Pancreas (tissue), 10 donors: Measurements from ENCODE around the gene ZBTB42. TPM values are rescaled to one million over a fixed set of nuclear protein-coding genes. Genes with fewer than 3 reads are reported as not detected.

Source experiments
- ATAC-seq, 4 donors: fragments of 200-7000 bp; cut with Tn5 transposase; one replicate each; pipeline versions ENCODE4 v1.8.0 to v1.9.1; 2020; ENCODE audit warnings: mild to moderate bottlenecking in 4 of 4, moderate library complexity in 4 of 4
- DNase-seq, 6 donors: peaks; one replicate each; pipeline ENCODE4 v3.0.0-alpha.2; 2020
- FAIRE-seq: peaks from 2 replicates; lab custom pipeline; 2012; peaks lifted over from hg19 to GRCh38; lab: Jason Lieb, UNC
- H3K27ac ChIP-seq, 4 donors: fragments of 200-600 bp; sonication (generic); 1 replicate in 3 of 4; 2 replicates in 1 of 4; pipeline versions ENCODE4 v1.5.0 to v1.8.0; 2020
- H3K27me3 ChIP-seq, 4 donors: fragments of 200-600 bp; one replicate each; pipeline ENCODE4 v1.8.0; 2021
- H3K36me3 ChIP-seq, 3 donors: fragments of 200-600 bp; sonication (generic) in 1 of 3; one replicate each; pipeline versions ENCODE4 v1.5.0 to v1.8.0; 2020 to 2021
- H3K4me1 ChIP-seq, 3 donors: fragments of 200-600 bp; one replicate each; pipeline ENCODE4 v1.8.0; 2021
- H3K4me3 ChIP-seq, 4 donors: fragments of 200-600 bp; sonication (generic) in 2 of 4; one replicate each; pipeline versions ENCODE4 v1.5.0 to v1.8.0; 2020 to 2021
- H3K9me3 ChIP-seq, 4 donors: fragments of 200-600 bp; one replicate each; pipeline ENCODE4 v1.8.0; 2021
- WGBS, 2 donors: extraction: QIAGEN DNeasy Blood & Tissue Kit; methylation state at CpG; one replicate each; pipeline ENCODE4 v1.1.7; 2013; 5-methylcytosine and 5-hydroxymethylcytosine counted together
- intact Hi-C, 3 donors: fragments of 100-400 bp; cut with DNase I; formaldehyde crosslinking; loops; one replicate each; pipeline versions ENCODE4 v1.11.1 to v1.14.2; 2022
- polyA plus RNA-seq, 2 donors: library from polyadenylated mRNA; stranded (reverse); fragments of 200-250 nt; gene quantifications; one replicate each; pipeline ENCODE4 v1.2.3, GENCODE V29; 2013
- total RNA-seq, 6 donors: library from RNA; stranded (reverse); fragmentation: NEBNext Ultra II Directional in 4 of 6; extraction: Animal tissue kit (Norgen Biotek cat#: 25700) in 4 of 6; gene quantifications; one replicate each; pipeline versions ENCODE4 v1.2.1 to v1.2.4, GENCODE V29; 2021 to 2023
- TF ChIP-seq, protein P1 (sequence below), 4 donors: fragments of 200-600 bp; sonication (generic) in 3 of 4; IDR thresholded peaks; one replicate each; pipeline versions ENCODE4 v1.5.0 to v1.8.0; 2021; ENCODE audit warnings: antibody characterized with exemption in 4 of 4
- donor health status: healthy with polysubstance abuse.
- donor health status: DM: no; HTN: no; CAD: no; lungs with moderate emphysema.
- donor health status: DM: no; HTN: no; CAD: no.
- donor health status: control.
- donor health status: control.
- donor health status: Bipolar disorder and iron deficiency.
- donor health status: DM: yes; HTN: yes; CAD: no.
- donor health status: DM: no; HTN: no; CAD: no.
- donor health status: DM: no; HTN: no; CAD: no.
- donor health status: DM: yes; HTN: yes; CAD: no.

Gene ZBTB42
- total and polyA plus RNA-seq, 8 donors, result 4.1 to 10.8 (median 8.3) TPM

DNA sequence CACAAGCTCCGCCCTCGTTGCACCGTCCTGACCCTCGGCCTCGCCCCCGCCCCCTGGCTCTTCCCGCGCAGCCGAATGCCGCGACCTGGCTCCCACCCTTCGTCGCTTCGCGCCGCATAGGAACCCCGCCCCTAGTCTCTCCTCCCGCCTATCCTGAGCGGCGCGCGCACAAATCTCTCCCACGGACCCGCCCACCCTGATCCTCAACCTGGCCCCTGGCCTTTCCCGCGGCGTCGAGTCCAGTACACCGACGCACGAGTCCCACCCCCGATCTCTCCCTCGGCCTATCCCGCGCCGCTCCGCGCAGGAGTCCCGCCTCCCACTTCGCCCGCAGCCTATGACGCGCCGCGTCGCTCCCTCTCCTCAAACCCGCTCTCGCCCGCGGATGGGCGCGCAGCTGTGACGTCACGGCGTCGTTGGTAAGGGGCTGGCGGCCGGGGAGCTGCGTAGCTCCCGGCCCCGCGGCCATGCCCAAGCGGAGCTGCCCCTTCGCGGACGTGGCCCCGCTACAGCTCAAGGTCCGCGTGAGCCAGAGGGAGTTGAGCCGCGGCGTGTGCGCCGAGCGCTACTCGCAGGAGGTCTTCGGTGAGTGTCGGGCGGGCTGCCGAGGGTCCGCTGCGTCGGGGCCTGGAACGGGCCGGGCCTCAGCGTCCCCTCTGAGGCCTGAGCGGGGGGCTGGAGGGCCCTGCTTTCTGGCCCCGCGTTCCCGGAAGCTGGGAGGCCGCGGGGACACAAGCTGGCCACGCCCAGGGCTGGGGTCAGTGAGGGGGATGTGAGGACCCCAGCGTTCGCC is 48.0 kb upstream of the ZBTB42 start, which contains the start of gene SIVA1:
TSS of gene SIVA1 (plus strand) at position 413 of the 793 bp plus-strand sequence. CDS start at position 468, 55 bp downstream.
- Histone ChIP-seq H3K27ac (peak within 1 kb of the TSS; percentile 70 to 94 (median 83)), H3K9me3 (no peaks in the 10 kb centered on the region), H3K4me1 (peaks cover 17 to 28% (median 22%) of the 10 kb centered on the region in 3 donors), H3K36me3 (peaks cover 0 to 6% (median 0%) of the 10 kb centered on the region in 3 donors), H3K4me3 (peak within 1 kb of the TSS; percentile 87 to 99 (median 94)), H3K27me3 (no peaks in the 10 kb centered on the region)
- intact Hi-C loops, result no loop called here
- TF ChIP-seq, protein P1, sequence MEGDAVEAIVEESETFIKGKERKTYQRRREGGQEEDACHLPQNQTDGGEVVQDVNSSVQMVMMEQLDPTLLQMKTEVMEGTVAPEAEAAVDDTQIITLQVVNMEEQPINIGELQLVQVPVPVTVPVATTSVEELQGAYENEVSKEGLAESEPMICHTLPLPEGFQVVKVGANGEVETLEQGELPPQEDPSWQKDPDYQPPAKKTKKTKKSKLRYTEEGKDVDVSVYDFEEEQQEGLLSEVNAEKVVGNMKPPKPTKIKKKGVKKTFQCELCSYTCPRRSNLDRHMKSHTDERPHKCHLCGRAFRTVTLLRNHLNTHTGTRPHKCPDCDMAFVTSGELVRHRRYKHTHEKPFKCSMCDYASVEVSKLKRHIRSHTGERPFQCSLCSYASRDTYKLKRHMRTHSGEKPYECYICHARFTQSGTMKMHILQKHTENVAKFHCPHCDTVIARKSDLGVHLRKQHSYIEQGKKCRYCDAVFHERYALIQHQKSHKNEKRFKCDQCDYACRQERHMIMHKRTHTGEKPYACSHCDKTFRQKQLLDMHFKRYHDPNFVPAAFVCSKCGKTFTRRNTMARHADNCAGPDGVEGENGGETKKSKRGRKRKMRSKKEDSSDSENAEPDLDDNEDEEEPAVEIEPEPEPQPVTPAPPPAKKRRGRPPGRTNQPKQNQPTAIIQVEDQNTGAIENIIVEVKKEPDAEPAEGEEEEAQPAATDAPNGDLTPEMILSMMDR (IDR thresholded peaks at IDR 0.05), result no peak
- ATAC-seq (peak; percentile 89 to 95 (median 90)), DNase-seq (peak; percentile 99 to 100 (median 100)), FAIRE-seq (no peak)
- 0% methylated on average over 86 to 95 of the region's 95 CpGs for whole genome bisulfite sequencing, 2 donors

DNA sequence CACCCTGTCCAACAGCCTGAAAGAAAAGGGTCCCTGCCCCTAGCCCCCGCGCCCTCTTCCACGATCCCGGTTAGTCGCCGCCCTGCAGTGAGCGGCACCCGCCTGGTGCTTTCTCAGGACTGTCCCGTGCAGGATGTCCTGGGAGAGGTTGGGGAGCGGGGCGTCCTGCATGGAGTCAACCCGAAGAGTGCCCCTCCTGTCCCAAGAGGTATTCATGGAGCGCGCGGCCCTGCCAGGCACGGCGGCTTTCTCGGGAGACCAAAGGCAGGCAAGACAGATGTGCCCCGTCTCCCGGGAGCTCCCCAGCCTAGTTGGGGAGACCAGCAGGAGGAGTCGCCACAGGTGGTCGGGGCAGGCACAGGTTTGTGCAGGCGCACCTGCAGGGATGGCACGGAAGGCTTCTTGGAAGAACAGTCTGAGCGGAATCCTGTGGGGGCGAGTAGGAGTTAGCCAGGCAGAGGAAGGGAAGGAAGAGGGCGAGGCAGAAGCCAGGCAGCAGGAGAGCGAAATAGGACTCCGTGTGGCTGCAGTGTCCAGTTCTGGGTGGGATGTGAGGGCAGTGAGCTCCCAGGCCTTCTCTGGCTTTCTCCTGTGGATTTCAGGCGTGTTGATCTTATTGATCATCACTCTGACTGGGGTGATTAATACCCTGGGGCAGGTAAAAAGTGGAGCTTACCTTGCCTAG is 47.2 kb upstream of the ZBTB42 start:
- peaks cover 17 to 30% (median 22%) of the 10 kb centered on the region in 3 donors for H3K4me1 ChIP-seq
- TF ChIP-seq, protein P1 (IDR thresholded peaks at IDR 0.05), result no peak
- peaks cover 0 to 8% (median 0%) of the 10 kb centered on the region in 3 donors for H3K36me3 ChIP-seq
- H3K4me3 ChIP-seq, result peak overlapping the region; percentile 87 to 99 (median 94)
- no peak for FAIRE-seq
- peak in 3 of 6 donors; percentile 52 to 87 (median 68) for DNase-seq
- no peaks in the 10 kb centered on the region for H3K9me3 ChIP-seq
- 1% methylated on average over 29 to 30 of the region's 30 CpGs for WGBS, 2 donors
- peak overlapping the region; percentile 69 to 94 (median 83) for H3K27ac ChIP-seq
- no peaks in the 10 kb centered on the region for H3K27me3 ChIP-seq
- intact Hi-C loops, result no loop called here
- ATAC-seq, result peak in 2 of 4 donors; percentile 3 to 6

DNA sequence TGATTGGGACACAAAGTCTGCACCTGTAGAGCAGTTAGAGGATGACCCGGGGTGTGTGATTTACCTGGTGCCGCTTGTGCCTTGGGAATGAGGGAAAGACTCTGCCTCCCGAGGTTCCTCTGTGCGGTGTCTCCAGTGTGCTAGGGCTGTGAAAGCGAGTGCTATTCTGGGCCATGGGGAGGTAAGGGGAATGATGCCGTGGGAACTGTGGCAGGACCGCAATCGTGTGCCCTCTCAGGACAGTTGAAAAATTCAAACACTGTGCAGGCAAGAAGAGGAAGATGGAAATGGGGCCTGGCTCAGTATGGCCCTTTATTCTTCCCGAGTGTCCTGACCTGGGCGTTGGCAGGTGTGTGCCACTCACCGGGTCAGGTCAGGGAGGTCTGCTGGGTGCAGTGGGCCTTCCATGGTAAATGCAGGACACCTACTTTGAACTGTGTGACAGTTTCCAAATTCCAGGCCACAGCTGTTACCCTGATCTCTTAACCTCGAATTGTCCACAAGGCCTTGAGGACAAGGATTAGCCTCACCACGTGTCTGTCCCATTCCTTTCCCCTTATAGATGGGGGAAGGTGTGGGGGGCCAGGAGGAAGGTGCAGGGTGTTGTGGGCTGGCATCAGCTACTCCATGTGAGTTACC is 46.6 kb upstream of the ZBTB42 start:
- intact Hi-C loops, result no loop called here
- FAIRE-seq (no peak), DNase-seq (peak in 2 of 6 donors; percentile 20 to 25), ATAC-seq (no peak)
- TF ChIP-seq, protein P1 (IDR thresholded peaks at IDR 0.05), result no peak
- Histone ChIP-seq H3K4me1 (peaks cover 17 to 30% (median 22%) of the 10 kb centered on the region in 3 donors), H3K27me3 (no peaks in the 10 kb centered on the region), H3K36me3 (peaks cover 0 to 8% (median 0%) of the 10 kb centered on the region in 3 donors), H3K9me3 (no peaks in the 10 kb centered on the region), H3K4me3 (peak overlapping the region; percentile 87 to 99 (median 94)), H3K27ac (peak overlapping the region in 1 of 4 donors; percentile 81)
- WGBS, 2 donors, result 16% methylated on average over 13 of the region's 13 CpGs

DNA sequence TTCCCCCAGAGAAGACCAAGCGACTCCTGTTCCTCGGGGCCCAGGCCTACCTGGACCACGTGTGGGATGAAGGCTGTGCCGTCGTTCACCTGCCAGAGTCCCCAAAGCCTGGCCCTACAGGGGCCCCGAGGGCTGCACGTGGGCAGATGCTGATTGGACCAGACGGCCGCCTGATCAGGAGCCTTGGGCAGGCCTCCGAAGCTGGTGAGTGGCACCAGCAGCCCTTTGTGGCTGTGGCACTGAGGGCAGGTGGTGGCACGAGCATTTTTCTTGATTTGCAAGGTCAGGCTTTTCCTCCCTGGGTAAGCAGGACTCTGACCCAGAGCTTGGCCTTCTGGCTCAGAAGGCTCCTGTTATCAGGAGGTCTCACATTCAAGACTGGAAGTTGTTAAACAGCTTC is 45.3 kb upstream of the ZBTB42 start:
- H3K27ac ChIP-seq, result peak overlapping the region in 3 of 4 donors; percentile 22 to 48 (median 33)
- ATAC-seq (peak in 3 of 4 donors; percentile 6 to 38 (median 14)), FAIRE-seq (no peak), DNase-seq (peak in 5 of 6 donors; percentile 68 to 83 (median 76))
- H3K4me1 ChIP-seq, result peaks cover 17 to 30% (median 22%) of the 10 kb centered on the region in 3 donors
- intact Hi-C loops, result no loop called here
- H3K36me3 ChIP-seq, result peaks cover 0 to 14% (median 0%) of the 10 kb centered on the region in 3 donors
- no peak overlapping the region for H3K4me3 ChIP-seq
- no peaks in the 10 kb centered on the region for H3K9me3 ChIP-seq
- 32 to 39% methylated on average over 11 of the region's 11 CpGs for WGBS, 2 donors
- H3K27me3 ChIP-seq, result no peaks in the 10 kb centered on the region
- TF ChIP-seq, protein P1 (IDR thresholded peaks at IDR 0.05), result no peak
